GM12891 (cell line): ENCODE measurements around the gene CLCN7.

Source experiments
- PAX5 ChIP-seq: IDR thresholded peaks from 2 replicates; pipeline ENCODE4 v1.6.1; 2011; ENCODE audit warnings: low read length, moderate library complexity, mild to moderate bottlenecking; ENCODE audit not compliant: insufficient read depth, severe bottlenecking
- POLR2A ChIP-seq: IDR thresholded peaks from 2 replicates; pipeline ENCODE4 v1.6.1; 2011; ENCODE audit warnings: low read depth, low read length, control low read depth
- POLR2AphosphoS5 ChIP-seq: IDR thresholded peaks from 2 replicates; pipeline ENCODE4 v1.6.1; 2011; ENCODE audit warnings: low read depth, low read length, control low read depth
- SPI1 ChIP-seq: IDR thresholded peaks from 2 replicates; pipeline ENCODE4 v1.6.1; 2011; ENCODE audit warnings: low read depth, low read length, control low read depth
- TAF1 ChIP-seq: IDR thresholded peaks from 2 replicates; pipeline ENCODE4 v1.6.1; 2011; ENCODE audit warnings: low read depth, low read length, control low read depth

GRCh38 chr16:1452530-1452929 is 22.3 kb downstream of the CLCN7 start:
- TF ChIP-seq POLR2AphosphoS5 (no peak), POLR2A (no peak), TAF1 (no peak), PAX5 (no peak), SPI1 (no peak)
